RPMI7951 (cell line): ENCODE results near the gene STOX1. TPM values are rescaled to one million over a fixed set of nuclear protein-coding genes. Genes with fewer than 3 reads are reported as not detected.
"Not testable (repeated sequence)": the region's sequence is repeated elsewhere in the genome, so short reads cannot be mapped to it uniquely, and the experiment has no call there.

ENCODE experiments used
- DNase-seq: peaks from one replicate; pipeline ENCODE4 v3.0.0-alpha.2; 2012; ENCODE audit warnings: low read depth
- total RNA-seq: library from RNA; depleted of rRNA; stranded (reverse); fragments of >200 nt; shearing (Covaris generic); gene quantifications from 2 replicates; pipeline ENCODE4 v1.2.3, GENCODE V29; 2014; rRNA removed

Gene STOX1
- total RNA-seq, 1 experiment from 2014 or later, result 0.96 TPM

- no peak for DNase-seq
Measured at GRCh38 chr10:68880181-68880580, 52.9 kb downstream of the STOX1 start.

GRCh38 chr10:68895041-68895440, 67.7 kb downstream of the STOX1 start:
- no peak for DNase-seq

DNA sequence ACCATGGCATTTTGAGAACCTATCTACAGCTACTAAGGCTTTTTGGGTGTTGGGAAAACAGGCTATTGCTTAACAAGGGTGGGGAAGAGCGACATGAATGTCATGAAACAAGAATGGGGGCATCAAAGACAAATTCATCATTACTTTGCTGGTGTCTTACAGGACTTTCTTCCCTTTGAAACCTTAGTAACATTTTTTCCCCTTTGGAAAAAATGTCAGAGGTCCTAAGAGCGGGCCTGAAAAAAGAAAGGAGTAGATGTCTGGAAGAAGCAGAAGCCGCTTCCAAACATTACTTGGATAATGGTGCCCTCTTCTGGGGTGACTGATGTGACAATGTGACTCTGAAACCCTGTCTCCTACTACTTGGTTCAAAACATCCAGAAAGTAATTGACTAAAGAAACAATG, 70.0 kb downstream of the STOX1 start:
- DNase-seq, result peak; percentile 69

DNA sequence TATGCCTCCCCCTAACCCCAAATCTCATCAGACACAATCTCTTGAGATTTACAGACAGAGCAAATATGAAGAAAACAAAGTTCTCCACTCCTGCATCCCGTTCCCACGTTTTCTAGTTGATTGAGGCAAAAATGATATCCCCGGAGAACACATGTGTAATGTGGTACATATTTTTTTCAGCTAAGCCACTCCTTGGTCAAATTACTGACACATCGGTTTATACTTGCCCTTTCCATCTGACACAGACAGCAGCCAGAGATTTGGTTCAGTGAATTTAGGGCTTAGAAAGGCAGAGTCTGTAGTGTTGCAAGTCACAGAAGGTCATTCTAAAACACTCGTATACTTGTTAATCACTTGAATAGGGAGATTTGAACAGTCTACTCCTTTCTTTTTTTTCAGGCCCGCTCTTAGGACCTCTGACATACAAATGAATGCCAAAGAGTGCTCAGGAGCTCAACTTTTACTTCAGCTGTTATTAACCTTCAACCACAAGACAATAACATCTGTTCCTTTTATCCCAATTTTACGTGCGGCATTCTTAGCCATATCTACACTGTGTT, 71.9 kb downstream of the STOX1 start:
- DNase-seq, result no peak

- no peak for DNase-seq
Measured at GRCh38 chr10:68900427-68901104, 73.2 kb downstream of the STOX1 start.

DNA sequence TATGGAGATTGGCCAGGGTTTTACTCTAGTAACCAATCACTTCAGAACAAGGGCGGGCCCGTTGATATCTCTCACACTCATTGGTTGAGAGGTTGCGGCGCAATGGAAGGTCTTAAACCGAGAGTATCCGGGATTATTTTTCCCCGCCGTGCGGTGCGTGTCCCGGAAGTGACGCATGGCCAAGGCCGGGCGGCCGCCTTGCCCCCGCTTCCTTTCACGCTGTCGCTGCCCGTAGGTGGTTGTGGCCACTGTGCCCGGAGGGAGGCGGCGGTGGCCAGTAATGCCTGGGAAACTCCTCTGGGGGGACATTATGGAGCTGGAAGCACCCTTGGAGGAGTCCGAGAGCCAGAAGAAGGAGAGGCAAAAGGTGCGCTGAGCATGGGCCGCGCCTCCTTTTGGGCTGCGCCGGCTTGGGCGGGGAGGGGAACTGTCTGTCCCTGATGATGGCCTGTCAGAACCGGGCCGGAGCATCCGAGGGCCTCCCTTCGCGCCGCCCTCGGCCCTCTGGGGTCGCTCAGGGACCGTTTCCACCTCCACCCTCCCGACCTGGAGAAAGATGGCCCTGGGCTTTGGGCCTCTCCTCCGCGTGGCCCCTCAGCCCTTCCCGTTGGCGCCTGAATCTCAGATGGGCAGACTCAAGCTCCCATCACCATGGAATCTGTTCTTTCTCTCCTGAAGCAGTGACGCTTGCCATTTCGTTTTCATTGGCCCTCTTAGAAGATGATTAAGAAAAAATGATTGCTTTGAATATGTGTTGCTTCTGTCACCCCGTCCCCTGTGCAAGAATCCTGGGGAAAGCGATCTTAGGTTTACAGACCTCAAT, 74.0 kb downstream of the STOX1 start, which contains the start of gene DDX50:
Gene DDX50, plus strand, starts transcription at position 211 of the 823 bp plus-strand sequence. Its CDS starts 70 bp downstream, at position 281.
- peak; percentile 98 for DNase-seq

GRCh38 chr10:68902382-68902781, 75.1 kb downstream of the STOX1 start:
- DNase-seq, result no peak

DNA sequence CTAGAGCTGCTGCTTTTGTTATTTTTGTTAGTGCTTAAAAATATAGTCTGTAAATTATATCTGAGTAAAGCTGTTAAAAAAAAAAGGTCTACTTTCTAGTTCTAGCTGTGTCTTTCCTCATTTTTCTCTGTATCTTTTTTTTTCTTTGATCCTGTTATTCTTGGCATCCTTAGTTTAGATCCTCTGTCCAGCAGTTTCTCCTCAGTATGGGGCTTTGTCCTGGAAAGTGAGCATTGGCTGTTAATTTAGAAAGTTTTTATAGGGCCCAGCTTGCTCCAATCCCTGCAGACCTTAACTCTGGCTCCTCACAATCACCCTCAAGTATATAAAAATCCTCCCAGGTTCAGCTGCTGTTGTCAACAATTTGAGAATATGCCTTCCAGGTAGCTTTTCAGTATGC, 97.3 kb downstream of the STOX1 start:
- no peak for DNase-seq

GRCh38 chr10:68925489-68925888, 98.2 kb downstream of the STOX1 start:
- no peak for DNase-seq

DNA sequence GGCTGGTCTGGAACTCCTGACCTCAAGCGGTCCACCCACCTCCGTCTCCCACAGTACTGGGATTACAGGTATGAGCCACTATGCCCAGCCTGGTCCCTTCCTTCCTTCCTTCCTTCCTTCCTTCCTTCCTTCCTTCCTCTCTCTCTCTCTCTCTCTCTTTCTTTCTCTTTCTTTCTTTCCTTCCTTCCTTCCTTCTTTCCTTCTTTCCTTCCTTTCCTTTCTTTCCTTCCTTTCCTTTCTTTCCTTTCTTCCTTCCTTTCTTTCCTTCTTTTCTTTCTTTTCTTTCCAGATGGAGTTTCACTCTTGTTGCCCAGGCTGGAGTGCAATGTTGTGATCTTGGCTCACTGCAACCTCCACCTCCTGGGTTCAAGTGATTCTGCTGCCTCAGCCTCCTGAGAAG, 101.8 kb downstream of the STOX1 start:
- not testable (repeated sequence) for DNase-seq

GRCh38 chr10:68929888-68930287, 102.6 kb downstream of the STOX1 start:
- DNase-seq, result not testable (repeated sequence)

GRCh38 chr10:68932860-68933259, 105.5 kb downstream of the STOX1 start:
- not testable (repeated sequence) for DNase-seq

- DNase-seq, result no peak
Measured at GRCh38 chr10:68934994-68935393, 107.7 kb downstream of the STOX1 start.

GRCh38 chr10:68938117-68938516, 110.8 kb downstream of the STOX1 start:
- DNase-seq, result peak; percentile 3

- no peak for DNase-seq
Measured at GRCh38 chr10:68938884-68939283, 111.6 kb downstream of the STOX1 start.

DNA sequence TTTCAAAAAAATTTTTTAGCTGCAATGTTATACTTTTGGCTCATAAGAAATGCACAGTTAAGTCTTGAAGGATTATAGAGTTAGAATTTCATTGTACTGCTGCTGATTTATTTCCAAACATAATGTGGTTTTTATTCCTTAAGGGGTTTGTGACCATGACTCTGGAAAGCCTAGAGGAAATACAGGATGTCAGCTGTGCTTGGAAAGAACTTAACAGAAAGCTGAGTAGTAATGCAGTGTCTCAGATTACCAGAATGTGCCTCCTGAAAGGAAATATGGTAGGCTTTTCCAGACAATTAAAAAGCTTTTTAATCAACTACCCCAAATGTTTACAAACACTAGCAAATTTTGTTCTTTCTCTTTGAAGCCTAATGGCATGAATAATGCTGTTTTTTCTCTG, 113.6 kb downstream of the STOX1 start:
- DNase-seq, result not testable (repeated sequence)

Other genes with a start within 250 kb of the STOX1 start
- gene CCAR1, start 106.3 kb upstream of the STOX1 start, total RNA-seq, result 34.8 and 55.2 TPM in 2 replicates
- 53.6 and 53.9 TPM in 2 replicates for gene DDX50, start 73.8 kb downstream of the STOX1 start, total RNA-seq
- 47.2 and 53.6 TPM in 2 replicates for gene DDX21, start 128.6 kb downstream of the STOX1 start, total RNA-seq
- gene KIFBP, start 161.3 kb downstream of the STOX1 start, total RNA-seq, result 44.9 and 47.0 TPM in 2 replicates